ENCODE data around the gene LRRC32.
"Not testable (repeated sequence)": the region's sequence is repeated elsewhere in the genome, so short reads cannot be mapped to it uniquely, and the experiment has no call there.

The LRRC32 gene

GRCh38 chr11:76627606-76628005 is 42.9 kb downstream of the LRRC32 start:
- DNase-seq (ENCODE audit: low spot score): no peak

- DNase-seq (ENCODE audit: low spot score): no peak
Measured at GRCh38 chr11:76626921-76627401, 43.6 kb downstream of the LRRC32 start.

GRCh38 chr11:76626266-76626665 is 44.3 kb downstream of the LRRC32 start:
- DNase-seq (ENCODE audit: low spot score): no peak

GRCh38 chr11:76625472-76626186 is 44.9 kb downstream of the LRRC32 start:
- no peak for DNase-seq (ENCODE audit: low spot score)

GRCh38 chr11:76624500-76625379 is 45.8 kb downstream of the LRRC32 start:
- DNase-seq (ENCODE audit: low spot score): no peak

GRCh38 chr11:76623884-76624419 is 46.6 kb downstream of the LRRC32 start:
- no peak for DNase-seq (ENCODE audit: low spot score)

- no peak for DNase-seq (ENCODE audit: low spot score)
Measured at GRCh38 chr11:76623171-76623883, 47.2 kb downstream of the LRRC32 start.

GRCh38 chr11:76622493-76623094 is 48.0 kb downstream of the LRRC32 start:
- DNase-seq (ENCODE audit: low spot score): no peak

- DNase-seq (ENCODE audit: low spot score): no peak
Measured at GRCh38 chr11:76621868-76622267, 48.7 kb downstream of the LRRC32 start.

GRCh38 chr11:76621466-76621865 is 49.1 kb downstream of the LRRC32 start:
- DNase-seq (ENCODE audit: low spot score): no peak

GRCh38 chr11:76620489-76620888 is 50.1 kb downstream of the LRRC32 start:
- no peak for DNase-seq (ENCODE audit: low spot score)

GRCh38 chr11:76619801-76620200 is 50.7 kb downstream of the LRRC32 start:
- DNase-seq (ENCODE audit: low spot score): not testable (repeated sequence)

- DNase-seq (ENCODE audit: low spot score): no peak
Measured at GRCh38 chr11:76617553-76618265, 52.8 kb downstream of the LRRC32 start.

- no peak for DNase-seq (ENCODE audit: low spot score)
Measured at GRCh38 chr11:76616676-76617552, 53.6 kb downstream of the LRRC32 start.

GRCh38 chr11:76615950-76616349 is 54.6 kb downstream of the LRRC32 start:
- DNase-seq (ENCODE audit: low spot score): no peak

GRCh38 chr11:76614471-76615179 is 55.9 kb downstream of the LRRC32 start:
- DNase-seq (ENCODE audit: low spot score): no peak

GRCh38 chr11:76613901-76614300 is 56.6 kb downstream of the LRRC32 start:
- DNase-seq (ENCODE audit: low spot score): no peak

- no peak for DNase-seq (ENCODE audit: low spot score)
Measured at GRCh38 chr11:76612226-76612625, 58.3 kb downstream of the LRRC32 start.

- no peak for DNase-seq (ENCODE audit: low spot score)
Measured at GRCh38 chr11:76610871-76611475, 59.6 kb downstream of the LRRC32 start.
